ENCODE measurements around the gene IPO13. TPM values are rescaled to one million over a fixed set of nuclear protein-coding genes. Genes with fewer than 3 reads are reported as not detected.

IPO13 gene
- total RNA-seq, 1 donor from 2014 or later, result 34.6 TPM

DNA sequence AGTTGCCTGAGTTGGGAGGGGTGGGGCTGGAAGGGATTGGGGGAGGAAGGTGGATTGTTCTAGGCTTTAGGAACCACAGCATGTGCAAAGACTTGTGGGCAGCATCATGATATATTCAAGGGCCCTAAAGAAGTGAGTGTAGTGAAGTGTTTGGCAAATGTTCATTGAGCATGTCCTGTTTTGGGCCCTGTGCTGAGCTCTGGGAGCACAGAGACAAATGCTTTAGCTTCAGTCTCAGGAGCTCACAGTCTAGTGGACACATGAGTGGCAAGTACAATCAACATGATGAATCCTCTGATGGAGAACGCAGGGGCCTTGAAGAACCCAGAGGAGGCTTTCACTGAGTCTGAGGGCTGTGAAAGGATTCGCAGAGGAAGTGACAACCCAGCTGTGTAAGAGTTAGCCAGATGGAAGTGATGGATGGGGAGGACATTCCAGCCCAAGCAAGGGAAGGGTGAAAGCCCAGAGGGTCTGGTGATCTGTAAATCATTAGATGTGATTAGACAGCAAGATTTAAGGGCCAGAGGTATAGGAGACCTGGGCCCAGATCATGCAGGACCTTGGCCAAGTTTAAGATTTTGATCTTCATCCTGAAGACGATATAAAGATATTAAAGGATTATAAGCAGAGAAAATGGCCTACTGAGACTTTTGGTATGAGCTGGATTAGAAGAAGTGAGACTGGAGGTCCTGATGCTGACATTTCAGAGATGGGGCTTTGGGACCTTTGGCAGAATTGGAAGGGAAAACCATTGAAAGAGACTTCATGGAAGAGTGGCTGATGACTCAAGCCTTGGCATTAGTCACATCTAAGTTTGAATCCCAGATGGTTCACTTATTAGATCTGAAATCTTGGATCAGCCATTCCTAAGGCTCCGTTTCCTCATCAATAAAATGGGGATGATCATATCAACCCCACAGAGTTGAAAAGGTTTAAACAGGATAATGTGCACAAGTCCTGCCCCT, 4.6 kb downstream of the IPO13 start:
- Histone ChIP-seq H3K36me3 (no peaks in the 10 kb centered on the region), H3K4me1 (peaks cover 23% of the 10 kb centered on the region), H3K4me3 (no peak overlapping the region), H3K27me3 (no peaks in the 10 kb centered on the region), H3K9me3 (no peaks in the 10 kb centered on the region), H3K27ac (no peak overlapping the region)
- TF ChIP-seq POLR2A (IDR thresholded peaks at IDR 0.05) (no peak), POLR2AphosphoS5 (IDR thresholded peaks at IDR 0.05; ENCODE audit: insufficient read depth in 1 of 2, low read depth in 1 of 2) (no peak)
- TF ChIP-seq, protein P1, sequence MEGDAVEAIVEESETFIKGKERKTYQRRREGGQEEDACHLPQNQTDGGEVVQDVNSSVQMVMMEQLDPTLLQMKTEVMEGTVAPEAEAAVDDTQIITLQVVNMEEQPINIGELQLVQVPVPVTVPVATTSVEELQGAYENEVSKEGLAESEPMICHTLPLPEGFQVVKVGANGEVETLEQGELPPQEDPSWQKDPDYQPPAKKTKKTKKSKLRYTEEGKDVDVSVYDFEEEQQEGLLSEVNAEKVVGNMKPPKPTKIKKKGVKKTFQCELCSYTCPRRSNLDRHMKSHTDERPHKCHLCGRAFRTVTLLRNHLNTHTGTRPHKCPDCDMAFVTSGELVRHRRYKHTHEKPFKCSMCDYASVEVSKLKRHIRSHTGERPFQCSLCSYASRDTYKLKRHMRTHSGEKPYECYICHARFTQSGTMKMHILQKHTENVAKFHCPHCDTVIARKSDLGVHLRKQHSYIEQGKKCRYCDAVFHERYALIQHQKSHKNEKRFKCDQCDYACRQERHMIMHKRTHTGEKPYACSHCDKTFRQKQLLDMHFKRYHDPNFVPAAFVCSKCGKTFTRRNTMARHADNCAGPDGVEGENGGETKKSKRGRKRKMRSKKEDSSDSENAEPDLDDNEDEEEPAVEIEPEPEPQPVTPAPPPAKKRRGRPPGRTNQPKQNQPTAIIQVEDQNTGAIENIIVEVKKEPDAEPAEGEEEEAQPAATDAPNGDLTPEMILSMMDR (IDR thresholded peaks at IDR 0.05), result no peak
- intact Hi-C loops (cut with DNase I), result no loop called here
- DNase-seq (ENCODE audit: extremely low spot score in 2 of 2), result no peak

DNA sequence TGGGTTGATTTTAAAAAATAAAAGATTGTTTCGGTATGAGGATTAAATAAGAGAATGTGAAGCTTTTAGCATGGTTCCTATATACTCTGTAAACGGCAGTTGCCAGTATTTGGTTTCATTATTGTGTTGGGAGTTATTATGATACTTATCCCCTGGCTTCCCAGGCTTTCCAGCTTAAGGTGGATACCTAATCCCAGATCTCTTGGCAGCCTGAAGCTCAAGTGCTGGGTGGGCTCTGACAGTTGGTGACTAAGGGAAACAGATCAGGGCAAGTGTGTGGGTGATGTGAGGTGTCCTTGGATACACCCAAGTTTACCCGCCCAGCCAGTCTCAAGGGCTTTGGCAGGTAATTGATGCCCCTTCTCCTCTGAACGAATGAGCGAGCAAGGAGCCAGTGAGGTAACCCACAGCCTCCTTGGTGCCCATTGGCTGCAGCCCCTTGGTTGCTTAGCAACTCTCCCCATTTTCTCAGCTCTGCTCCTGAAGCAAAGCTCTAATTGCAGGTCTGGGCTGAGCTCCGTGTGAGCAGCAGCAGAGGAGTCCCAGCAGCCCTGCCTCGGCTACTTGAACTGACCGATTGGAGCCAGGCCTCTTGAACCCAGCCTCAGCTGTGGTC, 6.1 kb downstream of the IPO13 start:
- TF ChIP-seq, protein P1 (IDR thresholded peaks at IDR 0.05), result no peak
- TF ChIP-seq POLR2AphosphoS5 (IDR thresholded peaks at IDR 0.05; ENCODE audit: insufficient read depth in 1 of 2, low read depth in 1 of 2) (no peak), POLR2A (IDR thresholded peaks at IDR 0.05) (no peak)
- peaks cover 13% of the 10 kb centered on the region for H3K4me1 ChIP-seq
- no peaks in the 10 kb centered on the region for H3K9me3 ChIP-seq
- H3K27ac ChIP-seq, result no peak overlapping the region
- DNase-seq (ENCODE audit: extremely low spot score in 2 of 2), result no peak
- peaks cover 0 to 12% of the 10 kb centered on the region in 2 donors for H3K36me3 ChIP-seq
- intact Hi-C loops (cut with DNase I), result no loop called here
- no peak overlapping the region for H3K4me3 ChIP-seq
- no peaks in the 10 kb centered on the region for H3K27me3 ChIP-seq

DNA sequence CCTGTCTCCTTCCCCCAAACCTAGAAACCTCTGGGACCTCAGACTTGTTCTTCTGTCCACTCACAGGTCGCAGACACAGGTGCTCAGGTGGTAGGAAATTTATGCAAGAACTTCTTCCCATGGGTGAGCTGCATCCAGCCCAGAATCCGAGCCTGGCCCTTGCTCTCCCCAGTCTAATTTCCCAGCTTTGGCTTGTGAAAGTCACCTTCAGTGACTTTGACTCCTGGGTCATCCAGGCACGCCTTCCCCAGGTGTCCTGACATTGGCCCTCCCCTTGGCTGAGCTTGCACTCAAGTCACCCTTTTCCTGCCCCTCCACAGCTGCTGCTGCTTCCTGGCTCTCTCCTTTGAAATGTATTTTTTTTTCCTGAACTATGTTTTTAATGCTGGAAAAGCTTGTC, 6.6 kb downstream of the IPO13 start:
- Histone ChIP-seq H3K36me3 (peaks cover 0 to 17% of the 10 kb centered on the region in 2 donors), H3K9me3 (no peaks in the 10 kb centered on the region), H3K27me3 (no peaks in the 10 kb centered on the region), H3K27ac (no peak overlapping the region), H3K4me3 (no peak overlapping the region), H3K4me1 (peaks cover 8% of the 10 kb centered on the region)
- no peak for DNase-seq (ENCODE audit: extremely low spot score in 2 of 2)
- intact Hi-C loops (cut with DNase I), result no loop called here
- no peak for TF ChIP-seq POLR2A (IDR thresholded peaks at IDR 0.05)
- no peak for TF ChIP-seq POLR2AphosphoS5 (IDR thresholded peaks at IDR 0.05; ENCODE audit: insufficient read depth in 1 of 2, low read depth in 1 of 2)
- TF ChIP-seq, protein P1 (IDR thresholded peaks at IDR 0.05), result no peak

GRCh38 chr1:43954036-43954435, 7.3 kb downstream of the IPO13 start:
- Histone ChIP-seq H3K27ac (no peak overlapping the region), H3K4me3 (no peak overlapping the region), H3K27me3 (no peaks in the 10 kb centered on the region), H3K4me1 (peaks cover under 1% of the 10 kb centered on the region), H3K9me3 (no peaks in the 10 kb centered on the region), H3K36me3 (peaks cover 0 to 24% of the 10 kb centered on the region in 2 donors)
- intact Hi-C loops (cut with DNase I), result no loop called here
- TF ChIP-seq, protein P1 (IDR thresholded peaks at IDR 0.05), result no peak
- TF ChIP-seq POLR2AphosphoS5 (IDR thresholded peaks at IDR 0.05; ENCODE audit: insufficient read depth in 1 of 2, low read depth in 1 of 2) (no peak), POLR2A (IDR thresholded peaks at IDR 0.05) (no peak)
- no peak for DNase-seq (ENCODE audit: extremely low spot score in 2 of 2)

All from vagina (tissue), 2 donors.